Measurements from ENCODE around the gene BAIAP2L2. TPM values are rescaled to one million over a fixed set of nuclear protein-coding genes. Genes with fewer than 3 reads are reported as not detected.
A peak's percentile ranks its signal among the peaks of the same experiment; 100 is the strongest.

Gene BAIAP2L2
- total RNA-seq, 1 donor from 2014 or later: 0.45 TPM

- DNase-seq (ENCODE audit: low read depth): peak; percentile 92
These were observed 40.9 kb downstream of the BAIAP2L2 start for GRCh38 chr22:38069372-38070249.

GRCh38 chr22:38068641-38069371, 41.7 kb downstream of the BAIAP2L2 start:
- no peak for DNase-seq (ENCODE audit: low read depth)

GRCh38 chr22:38067761-38068360, 42.6 kb downstream of the BAIAP2L2 start:
- DNase-seq (ENCODE audit: low read depth): no peak

- no peak for DNase-seq (ENCODE audit: low read depth)
These were observed 43.5 kb downstream of the BAIAP2L2 start for GRCh38 chr22:38067028-38067415.

GRCh38 chr22:38066381-38067027, 44.0 kb downstream of the BAIAP2L2 start:
- DNase-seq (ENCODE audit: low read depth): peak; percentile 40

GRCh38 chr22:38065539-38065938, 44.9 kb downstream of the BAIAP2L2 start:
- DNase-seq (ENCODE audit: low read depth): no peak

- no peak for DNase-seq (ENCODE audit: low read depth)
These were observed 47.7 kb downstream of the BAIAP2L2 start for GRCh38 chr22:38062791-38063190.

- DNase-seq (ENCODE audit: low read depth): peak; percentile 78
These were observed 53.3 kb downstream of the BAIAP2L2 start, which contains the start of gene PICK1 for GRCh38 chr22:38056969-38057891. Gene PICK1, plus strand, starts transcription at chr22:38057404. Its CDS starts 406 bp downstream, at chr22:38057810.

- DNase-seq (ENCODE audit: low read depth): peak; percentile 80
These were observed 58.3 kb downstream of the BAIAP2L2 start for GRCh38 chr22:38051900-38052862.

- no peak for DNase-seq (ENCODE audit: low read depth)
These were observed 59.2 kb downstream of the BAIAP2L2 start for GRCh38 chr22:38051261-38051660.

- DNase-seq (ENCODE audit: low read depth): no peak
These were observed 59.8 kb downstream of the BAIAP2L2 start for GRCh38 chr22:38050720-38051119.

GRCh38 chr22:38049812-38050619, 60.5 kb downstream of the BAIAP2L2 start:
- no peak for DNase-seq (ENCODE audit: low read depth)

GRCh38 chr22:38046070-38046748, 64.3 kb downstream of the BAIAP2L2 start:
- no peak for DNase-seq (ENCODE audit: low read depth)

GRCh38 chr22:38043151-38044039, 67.1 kb downstream of the BAIAP2L2 start:
- no peak for DNase-seq (ENCODE audit: low read depth)

- DNase-seq (ENCODE audit: low read depth): no peak
These were observed 68.0 kb downstream of the BAIAP2L2 start for GRCh38 chr22:38042488-38042790.

- no peak for DNase-seq (ENCODE audit: low read depth)
These were observed 68.6 kb downstream of the BAIAP2L2 start for GRCh38 chr22:38041760-38042487.
